ENCODE measurements around the gene CFDP1.

The CFDP1 gene

DNA sequence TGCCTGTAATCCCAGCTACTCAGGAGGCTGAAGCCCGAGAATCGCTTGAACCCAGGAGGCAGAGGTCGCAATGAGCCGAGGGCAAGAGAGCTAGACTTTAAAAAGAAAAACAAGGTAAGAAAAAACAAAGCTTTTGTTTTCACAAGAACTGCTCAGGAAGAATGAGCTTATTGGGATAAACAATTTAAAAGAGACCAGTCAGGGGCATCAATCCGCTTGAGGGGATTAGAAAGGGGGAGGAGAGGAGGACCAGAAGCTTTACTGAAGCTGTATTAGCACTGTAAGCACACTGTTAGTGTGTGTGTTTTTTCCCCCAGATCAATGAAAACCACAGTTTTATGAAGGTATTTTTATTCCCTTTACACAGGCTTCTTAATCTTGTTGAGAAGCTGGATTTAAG, 22.4 kb upstream of the CFDP1 start:
- peak; percentile 56 for DNase-seq
- TF ChIP-seq, protein P1, sequence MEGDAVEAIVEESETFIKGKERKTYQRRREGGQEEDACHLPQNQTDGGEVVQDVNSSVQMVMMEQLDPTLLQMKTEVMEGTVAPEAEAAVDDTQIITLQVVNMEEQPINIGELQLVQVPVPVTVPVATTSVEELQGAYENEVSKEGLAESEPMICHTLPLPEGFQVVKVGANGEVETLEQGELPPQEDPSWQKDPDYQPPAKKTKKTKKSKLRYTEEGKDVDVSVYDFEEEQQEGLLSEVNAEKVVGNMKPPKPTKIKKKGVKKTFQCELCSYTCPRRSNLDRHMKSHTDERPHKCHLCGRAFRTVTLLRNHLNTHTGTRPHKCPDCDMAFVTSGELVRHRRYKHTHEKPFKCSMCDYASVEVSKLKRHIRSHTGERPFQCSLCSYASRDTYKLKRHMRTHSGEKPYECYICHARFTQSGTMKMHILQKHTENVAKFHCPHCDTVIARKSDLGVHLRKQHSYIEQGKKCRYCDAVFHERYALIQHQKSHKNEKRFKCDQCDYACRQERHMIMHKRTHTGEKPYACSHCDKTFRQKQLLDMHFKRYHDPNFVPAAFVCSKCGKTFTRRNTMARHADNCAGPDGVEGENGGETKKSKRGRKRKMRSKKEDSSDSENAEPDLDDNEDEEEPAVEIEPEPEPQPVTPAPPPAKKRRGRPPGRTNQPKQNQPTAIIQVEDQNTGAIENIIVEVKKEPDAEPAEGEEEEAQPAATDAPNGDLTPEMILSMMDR (IDR thresholded peaks at IDR 0.05; ENCODE audit: low read depth, low read length), result no peak

DNA sequence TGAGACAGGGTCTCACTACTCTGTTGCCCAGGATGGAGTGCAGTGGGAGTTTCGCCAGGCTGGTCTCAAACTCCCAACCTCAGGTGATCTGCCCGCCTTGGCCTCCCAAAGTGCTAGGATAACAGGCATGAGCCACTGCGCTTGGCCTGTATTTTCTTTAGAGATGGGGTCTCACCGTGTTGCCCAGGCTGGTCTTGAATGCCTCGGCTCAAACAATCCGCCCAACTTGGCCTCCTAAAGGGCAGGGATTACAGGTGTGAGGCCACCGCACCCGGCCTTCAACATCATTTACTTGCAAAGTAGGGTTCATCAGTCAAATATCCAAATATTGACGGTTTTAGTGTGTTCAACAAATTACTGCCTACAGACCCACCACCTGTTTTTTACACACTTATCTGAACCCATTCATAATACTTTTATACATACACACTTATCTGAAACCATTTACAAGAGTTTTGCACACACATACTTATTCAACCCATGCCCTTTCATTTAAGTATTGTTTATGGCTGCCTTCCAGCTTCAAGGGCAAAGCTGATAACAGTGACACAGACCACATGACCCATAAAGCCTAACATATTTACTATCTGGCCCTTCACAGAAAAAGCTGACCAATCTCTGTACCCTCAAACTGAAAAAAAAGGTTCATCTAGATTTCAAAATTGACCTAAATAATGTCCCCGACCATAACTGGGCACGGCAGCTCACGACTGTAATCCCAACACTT, 19.3 kb upstream of the CFDP1 start:
- no peak for DNase-seq
- Histone ChIP-seq H3K9me3 (ENCODE audit: severe bottlenecking) (no peaks in the 10 kb centered on the region), H3K27ac (no peak overlapping the region), H3K27me3 (ENCODE audit: insufficient read depth, low read depth, severe bottlenecking) (no peaks in the 10 kb centered on the region), H3K4me3 (ENCODE audit: low read depth, low read length) (no peak overlapping the region), H3K36me3 (peaks cover 23% of the 10 kb centered on the region)
- TF ChIP-seq, protein P1 (IDR thresholded peaks at IDR 0.05; ENCODE audit: low read depth, low read length), result no peak

More for the DNA sequence above, 22.4 kb upstream of the CFDP1 start:
- no peaks in the 10 kb centered on the region for H3K9me3 ChIP-seq (ENCODE audit: severe bottlenecking)
- H3K27me3 ChIP-seq (ENCODE audit: insufficient read depth, low read depth, severe bottlenecking), result no peaks in the 10 kb centered on the region
- peaks cover 10% of the 10 kb centered on the region for H3K36me3 ChIP-seq
- H3K27ac ChIP-seq, result peak overlapping the region; percentile 78
- H3K4me3 ChIP-seq (ENCODE audit: low read depth, low read length), result peak overlapping the region; percentile 42

DNA sequence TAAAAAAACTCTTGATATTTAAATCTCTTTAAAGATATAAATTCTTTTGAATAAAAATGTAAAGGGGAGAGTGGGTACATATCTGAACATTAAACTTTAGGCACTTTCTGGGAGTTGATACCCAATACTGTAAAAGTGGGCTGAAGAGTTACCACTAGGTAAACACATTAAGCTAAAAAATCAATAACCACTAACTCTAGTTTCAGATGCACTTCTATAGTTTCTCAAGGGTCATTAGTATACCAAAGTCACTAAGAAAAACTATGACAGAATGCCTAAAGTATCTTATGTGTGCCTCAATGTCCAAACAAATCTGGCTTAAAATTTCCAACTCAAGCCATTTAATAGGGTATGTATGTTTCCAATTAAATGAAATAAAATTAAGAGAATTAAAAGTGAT, 13.1 kb upstream of the CFDP1 start:
- Histone ChIP-seq H3K4me3 (ENCODE audit: low read depth, low read length) (no peak overlapping the region), H3K9me3 (ENCODE audit: severe bottlenecking) (no peaks in the 10 kb centered on the region), H3K36me3 (peaks cover 33% of the 10 kb centered on the region), H3K27ac (no peak overlapping the region), H3K27me3 (ENCODE audit: insufficient read depth, low read depth, severe bottlenecking) (no peaks in the 10 kb centered on the region)
- TF ChIP-seq, protein P1 (IDR thresholded peaks at IDR 0.05; ENCODE audit: low read depth, low read length), result no peak
- DNase-seq, result no peak

DNA sequence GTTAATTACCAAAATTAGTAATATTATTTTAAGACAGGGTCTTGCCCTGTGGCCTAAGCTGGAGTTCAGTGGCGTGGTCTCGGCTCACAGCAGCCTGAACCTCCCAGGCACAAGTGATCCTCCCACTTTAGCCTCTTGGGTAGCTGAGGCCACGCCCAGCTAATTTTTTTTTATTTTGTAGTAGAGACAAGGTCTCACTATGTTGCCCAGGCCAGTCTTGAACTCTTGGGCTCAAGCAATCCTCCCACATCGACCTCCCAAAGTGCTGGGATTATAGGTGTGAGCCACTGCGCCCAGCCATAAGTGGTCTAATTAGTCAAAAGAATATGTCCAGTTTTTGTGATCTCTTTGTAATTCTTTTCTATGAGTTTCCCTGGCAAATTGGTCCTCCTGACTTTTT, 12.0 kb upstream of the CFDP1 start:
- Histone ChIP-seq H3K36me3 (peaks cover 22% of the 10 kb centered on the region), H3K9me3 (ENCODE audit: severe bottlenecking) (no peaks in the 10 kb centered on the region), H3K4me3 (ENCODE audit: low read depth, low read length) (no peak overlapping the region), H3K27me3 (ENCODE audit: insufficient read depth, low read depth, severe bottlenecking) (no peaks in the 10 kb centered on the region), H3K27ac (no peak overlapping the region)
- DNase-seq, result no peak
- TF ChIP-seq, protein P1 (IDR thresholded peaks at IDR 0.05; ENCODE audit: low read depth, low read length), result no peak

DNA sequence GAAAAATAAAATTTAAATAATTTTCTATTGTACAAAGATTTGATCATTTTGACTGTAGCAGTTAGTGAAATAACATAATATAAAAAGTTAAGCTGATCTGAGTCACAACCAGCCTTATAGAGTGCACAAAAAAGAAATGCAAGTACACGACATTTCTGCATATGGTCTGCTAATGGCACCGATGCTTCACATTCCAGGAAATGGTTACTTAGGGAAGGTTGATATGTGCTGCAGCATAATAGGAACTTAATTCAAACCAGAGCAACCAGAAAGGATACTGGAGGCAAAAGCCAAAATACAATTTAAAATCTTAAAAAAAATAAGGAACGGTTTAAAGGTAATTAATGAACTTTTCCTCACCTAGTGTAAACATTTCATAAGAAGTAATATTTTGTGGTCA, 10.0 kb upstream of the CFDP1 start:
- TF ChIP-seq, protein P1 (IDR thresholded peaks at IDR 0.05; ENCODE audit: low read depth, low read length), result no peak
- H3K4me3 ChIP-seq (ENCODE audit: low read depth, low read length), result no peak overlapping the region

More for the DNA sequence above, 10.0 kb upstream of the CFDP1 start:
- Histone ChIP-seq H3K27me3 (ENCODE audit: insufficient read depth, low read depth, severe bottlenecking) (no peaks in the 10 kb centered on the region), H3K27ac (no peak overlapping the region), H3K9me3 (ENCODE audit: severe bottlenecking) (no peaks in the 10 kb centered on the region), H3K36me3 (peaks cover 12% of the 10 kb centered on the region)
- no peak for DNase-seq

All from WERI-Rb-1 (cell line).